ENCODE results near the gene SNX1.

Gene SNX1

DNA sequence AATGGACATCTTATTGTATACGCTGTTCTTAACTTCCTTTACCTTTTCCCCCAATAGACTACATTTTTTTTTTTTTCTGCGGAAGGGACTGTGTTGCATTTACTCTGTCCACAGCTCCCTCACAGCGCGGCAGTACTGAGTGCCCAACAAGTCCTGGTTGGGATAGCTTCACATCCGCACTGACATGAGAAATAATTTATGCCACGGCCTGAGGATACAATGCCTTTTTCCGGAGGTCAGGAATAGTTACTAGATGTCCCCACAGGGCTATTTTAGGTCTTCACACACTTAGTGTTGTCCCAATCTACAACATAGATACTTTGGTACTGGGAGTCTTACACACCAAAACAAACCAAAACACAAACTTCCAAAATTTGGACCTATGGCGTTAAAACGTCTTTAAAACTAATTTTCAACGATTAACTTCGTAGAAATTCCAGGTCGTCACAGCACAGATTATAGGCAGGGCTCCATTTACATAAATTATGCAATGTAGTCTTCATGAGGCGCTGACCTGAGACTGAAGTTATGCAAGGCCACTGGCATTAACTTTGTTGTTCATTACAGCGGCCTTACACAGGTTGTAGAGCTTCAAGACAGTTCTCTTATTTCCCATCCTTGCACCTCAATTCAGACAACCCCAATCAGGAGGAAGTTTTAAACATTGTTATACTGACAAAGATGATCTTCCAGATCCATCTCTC, 68.0 kb downstream of the SNX1 start:
- DNase-seq (ENCODE audit: low read depth): no peak

DNA sequence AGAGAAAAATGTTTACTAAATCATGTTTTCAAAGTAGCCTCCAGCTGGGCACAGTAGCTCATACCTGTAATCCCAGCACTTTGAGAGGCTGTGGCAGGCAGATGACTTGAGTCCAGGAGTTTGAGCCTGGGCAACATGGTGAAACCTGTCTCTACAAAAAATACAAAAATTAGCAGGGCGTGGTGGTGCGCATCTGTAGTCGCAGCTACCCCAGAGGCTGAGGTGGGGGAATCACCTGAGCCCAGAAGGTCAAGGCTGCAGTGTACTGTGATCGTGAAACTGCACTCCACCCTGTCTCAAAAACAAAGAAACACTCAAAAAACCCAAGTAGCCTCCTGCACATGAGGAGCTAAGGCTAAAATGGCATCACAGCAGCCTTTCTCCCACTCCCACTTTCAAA, 68.7 kb downstream of the SNX1 start:
- no peak for DNase-seq (ENCODE audit: low read depth)

DNA sequence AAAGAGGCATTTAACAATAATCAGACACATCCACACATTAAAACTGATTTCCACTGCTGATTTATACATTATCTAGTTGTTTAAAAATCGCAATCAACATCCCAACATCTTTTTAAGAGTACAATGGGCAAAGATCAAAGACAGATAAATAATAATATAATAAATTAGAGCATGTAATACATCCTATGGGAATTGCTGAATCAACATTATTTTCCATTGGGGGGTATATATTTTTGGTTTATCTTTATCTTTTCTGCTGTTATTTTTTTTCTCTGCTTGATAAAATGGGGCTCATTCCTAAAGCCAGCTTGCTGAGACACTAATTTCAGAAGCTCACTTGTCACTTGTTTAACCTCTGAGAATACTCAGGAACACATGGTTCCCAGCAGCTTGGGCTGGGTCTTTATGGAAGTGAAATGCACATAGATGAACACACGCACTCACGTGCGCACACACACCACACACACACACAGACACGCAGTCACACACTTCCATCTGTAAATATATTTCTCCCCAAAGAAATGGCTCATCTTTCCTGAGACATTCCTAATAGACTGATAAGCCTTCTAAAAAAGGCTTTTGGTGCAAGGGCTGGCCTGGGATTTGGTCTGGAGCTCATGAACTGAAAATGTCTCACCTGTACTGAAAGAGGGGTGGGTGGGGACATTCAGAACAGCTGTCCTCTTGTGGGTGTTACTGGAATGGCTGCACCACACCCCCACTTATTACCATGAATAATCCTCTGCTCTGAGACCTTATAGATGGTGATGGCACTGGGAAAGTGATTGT, 70.5 kb downstream of the SNX1 start:
- no peak for DNase-seq (ENCODE audit: low read depth)

- no peak for DNase-seq (ENCODE audit: low read depth)
Measured at GRCh38 chr15:64180235-64180824, 84.5 kb downstream of the SNX1 start.

DNA sequence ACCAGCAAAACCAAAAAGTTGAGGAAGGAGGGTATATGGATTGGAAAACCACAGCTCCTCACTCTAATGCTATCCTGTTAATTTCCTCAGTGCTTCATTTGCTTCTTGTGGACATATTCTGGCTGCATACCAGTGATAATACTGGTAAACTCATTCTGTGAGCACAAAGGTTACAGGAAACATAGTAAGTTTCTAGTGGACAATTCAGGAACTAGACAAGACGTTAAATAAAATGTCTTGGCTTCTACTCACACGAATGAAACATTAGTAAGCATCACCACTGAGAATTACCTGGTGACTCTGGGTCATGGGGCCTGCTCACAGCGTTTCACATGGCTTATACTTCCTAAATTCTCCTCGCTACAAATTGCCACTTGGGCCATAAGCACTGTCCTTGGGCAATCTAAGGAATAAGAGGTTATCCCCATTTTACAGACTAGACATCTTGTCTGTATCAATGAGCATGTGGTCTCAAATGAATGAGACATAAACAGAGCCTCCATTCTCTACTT, 87.1 kb downstream of the SNX1 start:
- DNase-seq (ENCODE audit: low read depth): no peak

GRCh38 chr15:64185146-64185911, 89.5 kb downstream of the SNX1 start:
- DNase-seq (ENCODE audit: low read depth): no peak

- DNase-seq (ENCODE audit: low read depth): no peak
Measured at GRCh38 chr15:64187396-64188191, 91.8 kb downstream of the SNX1 start.
